Measurements from ENCODE around the gene ACTN4.

DNA sequence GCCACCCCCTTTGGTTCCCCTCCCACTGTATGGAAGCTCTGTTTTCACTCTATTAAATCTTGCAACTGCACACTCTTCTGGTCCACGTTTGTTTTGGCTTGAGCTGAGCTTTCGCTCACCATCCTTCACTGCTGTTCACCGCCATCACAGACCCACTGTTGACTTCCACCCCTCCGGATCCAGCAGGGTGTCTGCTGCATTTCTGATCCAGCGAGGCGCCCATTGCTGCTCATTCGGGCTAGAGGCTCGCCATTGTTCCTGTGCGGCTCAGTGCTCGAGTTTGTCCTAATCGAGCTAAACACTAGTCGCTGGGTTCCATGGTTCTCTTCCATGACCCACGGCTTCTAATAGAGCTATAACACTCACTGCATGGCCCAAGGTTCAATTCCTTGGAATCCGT, 42.7 kb downstream of the ACTN4 start:
- TF ChIP-seq, protein P1, sequence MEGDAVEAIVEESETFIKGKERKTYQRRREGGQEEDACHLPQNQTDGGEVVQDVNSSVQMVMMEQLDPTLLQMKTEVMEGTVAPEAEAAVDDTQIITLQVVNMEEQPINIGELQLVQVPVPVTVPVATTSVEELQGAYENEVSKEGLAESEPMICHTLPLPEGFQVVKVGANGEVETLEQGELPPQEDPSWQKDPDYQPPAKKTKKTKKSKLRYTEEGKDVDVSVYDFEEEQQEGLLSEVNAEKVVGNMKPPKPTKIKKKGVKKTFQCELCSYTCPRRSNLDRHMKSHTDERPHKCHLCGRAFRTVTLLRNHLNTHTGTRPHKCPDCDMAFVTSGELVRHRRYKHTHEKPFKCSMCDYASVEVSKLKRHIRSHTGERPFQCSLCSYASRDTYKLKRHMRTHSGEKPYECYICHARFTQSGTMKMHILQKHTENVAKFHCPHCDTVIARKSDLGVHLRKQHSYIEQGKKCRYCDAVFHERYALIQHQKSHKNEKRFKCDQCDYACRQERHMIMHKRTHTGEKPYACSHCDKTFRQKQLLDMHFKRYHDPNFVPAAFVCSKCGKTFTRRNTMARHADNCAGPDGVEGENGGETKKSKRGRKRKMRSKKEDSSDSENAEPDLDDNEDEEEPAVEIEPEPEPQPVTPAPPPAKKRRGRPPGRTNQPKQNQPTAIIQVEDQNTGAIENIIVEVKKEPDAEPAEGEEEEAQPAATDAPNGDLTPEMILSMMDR (IDR thresholded peaks at IDR 0.05) = no peak
- TF ChIP-seq POLR2A (IDR thresholded peaks at IDR 0.05) = no peak
